GM12864 (cell line): ENCODE measurements around the gene ITGB6.

Experiments
- DNase-seq: peaks from one replicate; pipeline ENCODE4 v3.0.0-alpha.2; 2011; ENCODE audit warnings: low read depth
- H3K4me3 ChIP-seq: 2 replicates; pipeline ENCODE4 v1.5.1; 2011; ENCODE audit warnings: mild to moderate bottlenecking, low read depth, low read length, control low read depth
- CTCF ChIP-seq: IDR thresholded peaks from 2 replicates; pipeline ENCODE4 v1.5.1; 2011; ENCODE audit warnings: low read depth, mild to moderate bottlenecking, moderate library complexity, low read length, control low read depth, inconsistent platforms; ENCODE audit errors: missing control alignments

ITGB6 gene

GRCh38 chr2:160239436-160239835 is 39.4 kb upstream of the ITGB6 start:
- DNase-seq, result no peak
- TF ChIP-seq CTCF, result no peak
- no peak overlapping the region for H3K4me3 ChIP-seq

- no peak for TF ChIP-seq CTCF
- no peak overlapping the region for H3K4me3 ChIP-seq
- DNase-seq, result no peak
Measured at GRCh38 chr2:160238392-160238791, 38.3 kb upstream of the ITGB6 start.

- TF ChIP-seq CTCF, result no peak
- no peak overlapping the region for H3K4me3 ChIP-seq
- DNase-seq, result no peak
Measured at GRCh38 chr2:160232905-160233475, 32.9 kb upstream of the ITGB6 start.

GRCh38 chr2:160229591-160229990 is 29.5 kb upstream of the ITGB6 start:
- no peak for DNase-seq
- TF ChIP-seq CTCF, result no peak
- H3K4me3 ChIP-seq, result no peak overlapping the region

- DNase-seq, result no peak
- H3K4me3 ChIP-seq, result no peak overlapping the region
- no peak for TF ChIP-seq CTCF
Measured at GRCh38 chr2:160228141-160228917, 28.3 kb upstream of the ITGB6 start.

GRCh38 chr2:160227293-160227915 is 27.3 kb upstream of the ITGB6 start:
- DNase-seq, result no peak
- H3K4me3 ChIP-seq, result no peak overlapping the region
- no peak for TF ChIP-seq CTCF
